GM12801 (cell line): ENCODE results near the gene SLIT1.

Experiments used
- CTCF ChIP-seq: IDR thresholded peaks from one replicate; pipeline ENCODE4 v1.5.1; 2011; ENCODE audit warnings: control low read depth; ENCODE audit not compliant: insufficient read length; ENCODE audit errors: extremely low read depth

The SLIT1 gene

GRCh38 chr10:97186911-97187310, 1.2 kb upstream of the SLIT1 start:
- no peak for TF ChIP-seq CTCF

- TF ChIP-seq CTCF: no peak
These were observed 811 bp downstream of the SLIT1 start for GRCh38 chr10:97184971-97185325.

- TF ChIP-seq CTCF: no peak
These were observed 2.4 kb downstream of the SLIT1 start for GRCh38 chr10:97183314-97183713.

GRCh38 chr10:97182288-97182990, 3.3 kb downstream of the SLIT1 start:
- TF ChIP-seq CTCF: no peak

- no peak for TF ChIP-seq CTCF
These were observed 4.8 kb downstream of the SLIT1 start for GRCh38 chr10:97180986-97181385.

GRCh38 chr10:97180363-97180755, 5.4 kb downstream of the SLIT1 start:
- no peak for TF ChIP-seq CTCF

- TF ChIP-seq CTCF: no peak
These were observed 5.9 kb downstream of the SLIT1 start for GRCh38 chr10:97179731-97180362.
